IMR-90 (cell line): ENCODE data around the gene SOWAHD. TPM values are rescaled to one million over a fixed set of nuclear protein-coding genes. Genes with fewer than 3 reads are reported as not detected.

ENCODE experiments used
- ATAC-seq: fragments of 200-7000 bp; cut with Tn5 transposase; 2 replicates; pipeline ENCODE4 v1.9.1; 2020; ENCODE audit warnings: low read depth, mild to moderate bottlenecking, moderate library complexity
- BruUV-seq: library from RNA; stranded (reverse); fragments of 400-500 nt; replicated peaks from 2 replicates; lab custom pipeline; 2021; lab: Mats Ljungman, UMichigan
- CTCF ChIA-PET: fragments of 300-600 bp; formaldehyde crosslinking; extraction: SDS; loops from one replicate; lab custom pipeline; 2021; ENCODE audit warnings: antibody characterized with exemption; lab: Yijun Ruan, JAX
- POLR2A ChIA-PET: fragments of 300-600 bp; sonication (Branson Sonifier 250); formaldehyde crosslinking; loops from one replicate; lab custom pipeline; 2022; ENCODE audit warnings: antibody characterized with exemption; ENCODE audit not compliant: unreplicated experiment; lab: Charles Lee
- DNase-seq: peaks from one replicate; pipeline ENCODE4 v3.0.0; 2013
- H2AFZ ChIP-seq: replicated peaks from 2 replicates; pipeline ENCODE3; 2013; ENCODE audit warnings: low read length, mild to moderate bottlenecking; ENCODE audit not compliant: poor library complexity
- H2AK5ac ChIP-seq: 2 replicates; pipeline ENCODE4 v1.6.1; 2013; ENCODE audit warnings: low read depth, low read length, inconsistent platforms
- H2AK9ac ChIP-seq: replicated peaks from 2 replicates; pipeline ENCODE3; 2013; ENCODE audit warnings: mild to moderate bottlenecking, low read depth, low read length, moderate library complexity; ENCODE audit not compliant: poor library complexity
- H2BK120ac ChIP-seq: 2 replicates; pipeline ENCODE4 v1.6.1; 2013; ENCODE audit warnings: low read depth, low read length, inconsistent platforms
- H2BK15ac ChIP-seq: 3 replicates; pipeline ENCODE4 v1.6.1; 2013; ENCODE audit warnings: low read depth, low read length, inconsistent platforms
- H2BK20ac ChIP-seq: 2 replicates; pipeline ENCODE4 v1.6.1; 2013; ENCODE audit warnings: low read depth, mild to moderate bottlenecking, inconsistent platforms, low read length, moderate library complexity
- H2BK5ac ChIP-seq: 2 replicates; pipeline ENCODE4 v1.6.1; 2013; ENCODE audit warnings: mild to moderate bottlenecking, low read depth, low read length, inconsistent platforms; ENCODE audit not compliant: poor library complexity, severe bottlenecking
- H3K14ac ChIP-seq: replicated peaks from 2 replicates; pipeline ENCODE4 v1.6.1; 2013; ENCODE audit warnings: low read depth, low read length, inconsistent platforms
- H3K18ac ChIP-seq: 2 replicates; pipeline ENCODE4 v1.6.1; 2013; ENCODE audit warnings: low read depth, low read length, control low read depth
- H3K23ac ChIP-seq: 2 replicates; pipeline ENCODE4 v1.6.1; 2013; ENCODE audit warnings: low read depth, low read length, inconsistent platforms
- H3K27ac ChIP-seq: 2 replicates; pipeline ENCODE4 v1.5.1; 2013; ENCODE audit warnings: mild to moderate bottlenecking, control low read depth, low read length; ENCODE audit not compliant: insufficient read depth
- H3K27me3 ChIP-seq: 2 replicates; pipeline ENCODE4 v1.6.1; 2013; ENCODE audit warnings: low read length; ENCODE audit not compliant: control insufficient read depth, insufficient read depth
- H3K36me3 ChIP-seq: 2 replicates; pipeline ENCODE4 v1.6.1; 2013; ENCODE audit warnings: low read length, mixed read lengths; ENCODE audit not compliant: control insufficient read depth, insufficient read depth
- H3K4ac ChIP-seq: 2 replicates; pipeline ENCODE4 v1.6.1; 2013; ENCODE audit warnings: low read depth, low read length, inconsistent platforms
- H3K4me1 ChIP-seq: 2 replicates; pipeline ENCODE4 v1.6.1; 2013; ENCODE audit warnings: low read length, mixed read lengths; ENCODE audit not compliant: control insufficient read depth, insufficient read depth
- H3K4me2 ChIP-seq: 2 replicates; pipeline ENCODE4 v1.6.1; 2013; ENCODE audit warnings: low read depth, mild to moderate bottlenecking, control low read depth, low read length, moderate library complexity
- H3K4me3 ChIP-seq: 2 replicates; pipeline ENCODE4 v1.5.1; 2013; ENCODE audit warnings: low read depth, mild to moderate bottlenecking, control low read depth, low read length, moderate library complexity; ENCODE audit not compliant: insufficient read depth
- H3K56ac ChIP-seq: 2 replicates; pipeline ENCODE4 v1.6.1; 2013; ENCODE audit warnings: low read length, inconsistent platforms; ENCODE audit not compliant: insufficient read depth; ENCODE audit errors: extremely low read depth
- H3K79me1 ChIP-seq, 2 experiments: 2 replicates each; pipeline ENCODE4 v1.6.1; 2013; ENCODE audit warnings: low read length in 2 of 2, inconsistent platforms in 1 of 2, low read depth in 1 of 2
- H3K9ac ChIP-seq: 2 replicates; pipeline ENCODE4 v1.6.1; 2013; ENCODE audit warnings: low read depth, low read length, control low read depth
- H3K9me1 ChIP-seq: 2 replicates; pipeline ENCODE4 v1.6.1; 2013; ENCODE audit warnings: low read length, inconsistent platforms; ENCODE audit not compliant: insufficient read depth
- H3K9me3 ChIP-seq: 2 replicates; pipeline ENCODE4 v1.6.1; 2013; ENCODE audit warnings: low read length; ENCODE audit not compliant: control insufficient read depth, insufficient read depth
- H4K20me1 ChIP-seq: 2 replicates; pipeline ENCODE4 v1.6.1; 2013; ENCODE audit warnings: low read length, inconsistent platforms; ENCODE audit not compliant: insufficient read depth
- H4K5ac ChIP-seq: 2 replicates; pipeline ENCODE4 v1.6.1; 2013; ENCODE audit warnings: mild to moderate bottlenecking, low read depth, low read length, control low read depth
- H4K8ac ChIP-seq, 2 experiments: 2 replicates each; pipeline ENCODE4 v1.6.1; 2013; ENCODE audit warnings: low read depth in 2 of 2, low read length in 2 of 2, control low read depth in 1 of 2, inconsistent platforms in 1 of 2
- H4K91ac ChIP-seq: 2 replicates; pipeline ENCODE4 v1.6.1; 2013; ENCODE audit warnings: low read depth, low read length, inconsistent platforms; ENCODE audit not compliant: insufficient read depth
- CHD1 ChIP-seq: IDR thresholded peaks from 2 replicates; pipeline ENCODE4 v1.6.1; 2012; ENCODE audit warnings: low read depth, low read length, improper control_type of control experiment
- CTCF ChIP-seq: conservative IDR thresholded peaks from 2 replicates; pipeline ENCODE4 v1.5.1; 2012; ENCODE audit warnings: mild to moderate bottlenecking, low read depth, low read length, improper control_type of control experiment
- ELK1 ChIP-seq: fragments of 150-350 bp; IDR thresholded peaks from 2 replicates; pipeline ENCODE4 v1.6.1; 2016; ENCODE audit warnings: low read depth, mild to moderate bottlenecking, low read length, moderate library complexity, borderline replicate concordance
- MAFK ChIP-seq: IDR thresholded peaks from 2 replicates; pipeline ENCODE4 v1.6.1; 2012; ENCODE audit warnings: low read depth, low read length, improper control_type of control experiment
- MXI1 ChIP-seq: IDR thresholded peaks from 2 replicates; pipeline ENCODE4 v1.6.1; 2012; ENCODE audit warnings: low read depth, mild to moderate bottlenecking, low read length, moderate library complexity, borderline replicate concordance
- NFE2L2 ChIP-seq: fragments of 150-350 bp; IDR thresholded peaks from 2 replicates; pipeline ENCODE4 v1.6.1; 2016; ENCODE audit warnings: low read depth, mild to moderate bottlenecking, low read length
- RCOR1 ChIP-seq: IDR thresholded peaks from 2 replicates; pipeline ENCODE4 v1.6.1; 2012; ENCODE audit warnings: mild to moderate bottlenecking, low read length, improper control_type of control experiment; ENCODE audit not compliant: insufficient replicate concordance
- RFX5 ChIP-seq: IDR thresholded peaks from 2 replicates; pipeline ENCODE4 v1.8.0; 2012; ENCODE audit warnings: low read depth, mild to moderate bottlenecking, low read length, moderate library complexity
- SMC3 ChIP-seq: fragments of 150-350 bp; IDR thresholded peaks from 2 replicates; pipeline ENCODE4 v1.6.1; 2016; ENCODE audit warnings: low read depth, mild to moderate bottlenecking, antibody characterized with exemption, low read length, moderate library complexity
- USF2 ChIP-seq: fragments of 150-350 bp; IDR thresholded peaks from 2 replicates; pipeline ENCODE4 v1.6.1; 2017; ENCODE audit warnings: mild to moderate bottlenecking, antibody characterized with exemption, low read length, low read depth
- WGBS, 2 experiments: methylation state at CpG; one replicate each; pipeline versions ENCODE4 v1.1.5 to v1.1.7; 2013; ENCODE audit warnings: missing lambda C conversion rate in 2 of 2; ENCODE audit not compliant: insufficient read length in 1 of 2; ENCODE audit errors: extremely low coverage in 2 of 2; 5-methylcytosine and 5-hydroxymethylcytosine counted together
- dilution Hi-C: fragments of 300-500 bp; cut with HindIII; formaldehyde crosslinking; loops from one replicate; pipeline ENCODE4 v1.14.3; 2018; ENCODE audit warnings: low sequenced_read_pairs; ENCODE audit not compliant: unreplicated experiment
- in situ Hi-C: fragments of 300-500 bp; cut with MboI; formaldehyde crosslinking; loops from 3 replicates; pipeline ENCODE4 v1.14.3; 2019; ENCODE audit warnings: low sequenced_read_pairs, inconsistent platforms, mixed read lengths
- intact Hi-C: fragments of 100-400 bp; cut with micrococcal nuclease; formaldehyde crosslinking; loops from 2 replicates; pipeline ENCODE4 v1.10.0; 2022
- polyA plus RNA-seq, 3 experiments: library from polyadenylated mRNA; depleted of rRNA; stranded (reverse); fragments of >200 nt; gene quantifications; 2 replicates each; pipeline ENCODE4 v1.2.3, GENCODE V29; 2012; ENCODE audit warnings: low replicate concordance in 1 of 3
- total RNA-seq: library from RNA; depleted of rRNA; stranded (reverse); fragments of >200 nt; gene quantifications from 2 replicates; pipeline ENCODE4 v1.2.3, GENCODE V29; 2012

SOWAHD gene
- total and polyA plus RNA-seq, 2 of the 4 experiments (the other 2 are of a cell fraction): 0.17 to 0.18 TPM

- no peak for TF ChIP-seq ELK1
- no peak for TF ChIP-seq CHD1
Measured at GRCh38 chrX:119729408-119730201, 28.8 kb upstream of the SOWAHD start (continued).

GRCh38 chrX:119734897-119735339 is 23.5 kb upstream of the SOWAHD start:
- ATAC-seq (peak; percentile 49; the same call in 1 of the 2 replicates), DNase-seq (no peak)
- intact Hi-C loops (no loop called here), in situ Hi-C loops (loop anchor here (25.0 kb wide), 1 partner anchor 223 kb away; no protein-coding TSS in a partner anchor), dilution Hi-C loops (no loop called here)
- Histone ChIP-seq H3K79me1 (no peaks in the 10 kb centered on the region), H3K18ac (no peak overlapping the region), H3K27ac (no peak overlapping the region), H3K23ac (no peak overlapping the region), H4K8ac (no peak overlapping the region), H2BK120ac (no peak overlapping the region), H3K4me3 (no peak overlapping the region), H4K20me1 (no peaks in the 10 kb centered on the region), H3K9me1 (no peaks in the 10 kb centered on the region), H2AFZ (peak overlapping the region; percentile 14), H4K5ac (no peak overlapping the region), H3K9ac (no peak overlapping the region), H3K9me3 (no peaks in the 10 kb centered on the region), H3K36me3 (no peaks in the 10 kb centered on the region), H3K4me1 (peaks cover 5% of the 10 kb centered on the region; the same call in 1 of the 2 replicates), H2AK9ac (no peak overlapping the region), H4K91ac (no peak overlapping the region), H2BK5ac (no peak overlapping the region), H3K14ac (no peak overlapping the region), H2BK15ac (no peak overlapping the region), H2BK20ac (no peak overlapping the region), H3K27me3 (peaks cover 3% of the 10 kb centered on the region; the same call in 1 of the 2 replicates), H3K4ac (no peak overlapping the region), H2AK5ac (no peak overlapping the region), H3K4me2 (no peak overlapping the region; the same call in 1 of the 2 replicates), H3K56ac (no peak overlapping the region)
- CTCF ChIA-PET: no interaction called here
- BruUV-seq: no TSS peak
- POLR2A ChIA-PET: no interaction called here
- 40% methylated on average over 2 of the region's 7 CpGs; no CpG with 5 or more reads in 1 of the 2 experiments for WGBS, 2 experiments
- no peak for TF ChIP-seq CTCF
- no peak for TF ChIP-seq NFE2L2
- no peak for TF ChIP-seq MXI1
- no peak for TF ChIP-seq SMC3
- TF ChIP-seq RFX5: no peak
- TF ChIP-seq RCOR1: no peak
- no peak for TF ChIP-seq USF2
- no peak for TF ChIP-seq MAFK
